CD8-positive, alpha-beta memory T cell (primary cell): ENCODE results near the gene ZSWIM3. TPM values are rescaled to one million over a fixed set of nuclear protein-coding genes. Genes with fewer than 3 reads are reported as not detected.

ENCODE experiments used
- CTCF ChIA-PET: fragments of 350-600 bp; sonication (Branson Sonifier 250); formaldehyde crosslinking; loops from one replicate; lab custom pipeline; 2021; ENCODE audit warnings: antibody characterized with exemption; lab: Charles Lee
- POLR2A ChIA-PET: fragments of 350-600 bp; sonication (Branson Sonifier 250); formaldehyde crosslinking; loops from one replicate; lab custom pipeline; 2021; ENCODE audit warnings: antibody characterized with exemption; lab: Charles Lee
- DNase-seq, 5 donors: peaks; one replicate each; pipeline versions ENCODE4 v3.0.0 to v3.0.0-alpha.2; 2020 to 2022; ENCODE audit warnings: mixed read lengths in 1 of 5
- H3K27ac ChIP-seq: one replicate; pipeline ENCODE4 v1.7.0; 2013; ENCODE audit warnings: low read depth, mild to moderate bottlenecking, low read length, moderate library complexity
- H3K27me3 ChIP-seq: 2 replicates; pipeline ENCODE4 v1.7.0; 2013; ENCODE audit warnings: low read length, mild to moderate bottlenecking; ENCODE audit not compliant: insufficient read depth, poor library complexity, severe bottlenecking
- H3K36me3 ChIP-seq: 2 replicates; pipeline ENCODE4 v1.7.0; 2013; ENCODE audit warnings: mild to moderate bottlenecking, low read length, moderate library complexity; ENCODE audit not compliant: insufficient read depth
- H3K4me1 ChIP-seq: 2 replicates; pipeline ENCODE4 v1.7.0; 2013; ENCODE audit warnings: mild to moderate bottlenecking, low read length, moderate library complexity; ENCODE audit not compliant: insufficient read depth
- H3K4me3 ChIP-seq: 2 replicates; pipeline ENCODE4 v1.7.0; 2013; ENCODE audit warnings: mild to moderate bottlenecking, low read length
- H3K9me3 ChIP-seq: 2 replicates; pipeline ENCODE4 v1.7.0; 2013; ENCODE audit warnings: mild to moderate bottlenecking, low read length
- H3K27ac Mint-ChIP-seq, 8 donors: one replicate each; pipeline ENCODE4 v1.8.0; 2020 to 2021; ENCODE audit warnings: mixed read lengths in 8 of 8, mild to moderate bottlenecking in 6 of 8, inconsistent platforms in 3 of 8, moderate library complexity in 3 of 8
- H3K27me3 Mint-ChIP-seq, 2 donors: one replicate each; pipeline ENCODE4 v1.8.0; 2020 to 2021; ENCODE audit warnings: mixed read lengths in 2 of 2, mild to moderate bottlenecking in 1 of 2, moderate library complexity in 1 of 2
- H3K36me3 Mint-ChIP-seq, 3 donors: one replicate each; pipeline ENCODE4 v1.8.0; 2020 to 2021; ENCODE audit warnings: mixed read lengths in 3 of 3, inconsistent platforms in 1 of 3, mild to moderate bottlenecking in 1 of 3
- H3K4me1 Mint-ChIP-seq, 3 donors: one replicate each; pipeline ENCODE4 v1.8.0; 2020 to 2021; ENCODE audit warnings: mixed read lengths in 3 of 3, inconsistent platforms in 1 of 3, mild to moderate bottlenecking in 1 of 3
- H3K4me3 Mint-ChIP-seq, 7 donors: one replicate each; pipeline ENCODE4 v1.8.0; 2020 to 2021; ENCODE audit warnings: mixed read lengths in 7 of 7, mild to moderate bottlenecking in 6 of 7, moderate library complexity in 4 of 7, inconsistent platforms in 2 of 7
- H3K9me3 Mint-ChIP-seq, 5 donors: one replicate each; pipeline ENCODE4 v1.8.0; 2020 to 2022; ENCODE audit warnings: mixed read lengths in 5 of 5, mild to moderate bottlenecking in 3 of 5, moderate library complexity in 2 of 5, inconsistent platforms in 1 of 5
- polyA plus RNA-seq: library from polyadenylated mRNA; unstranded; fragments of 300-500 nt; fragmentation: Illumina TruSeq; gene quantifications from one replicate; pipeline ENCODE4 v1.2.3, GENCODE V29; 2021
- total RNA-seq, 2 experiments: library from RNA; stranded (reverse); gene quantifications; one replicate each; pipeline ENCODE4 v1.2.3, GENCODE V29; 2021

ZSWIM3 gene
- total and polyA plus RNA-seq, 3 experiments from 2014 or later, result 2.0 to 6.5 (median 5.9) TPM

- H3K4me3 Mint-ChIP-seq, result peak overlapping the region in 6 of 7 donors; percentile 62 to 89 (median 81)
- H3K27ac Mint-ChIP-seq, result peak overlapping the region in 2 of 8 donors; percentile 43 to 58
- CTCF ChIA-PET, result interaction anchor here (1.6 kb wide), 1 partner anchor 10 kb away, joined by 4 read pairs; no protein-coding TSS in a partner anchor
- H3K4me1 Mint-ChIP-seq, result peaks cover 9 to 20% (median 17%) of the 10 kb centered on the region in 3 donors
- peak; percentile 15 to 59 (median 32) for DNase-seq
- POLR2A ChIA-PET, result interaction anchor here (1.1 to 1.6 kb wide), 3 partner anchors 10 to 47 kb away, joined by 3 to 4 read pairs (median 4); partner anchors contain the start of gene ZSWIM1
- peaks cover 0 to 3% of the 10 kb centered on the region in 2 donors for H3K27me3 Mint-ChIP-seq
- no peaks in the 10 kb centered on the region for H3K4me1 ChIP-seq
- H3K36me3 ChIP-seq, result no peaks in the 10 kb centered on the region
- H3K9me3 ChIP-seq, result no peaks in the 10 kb centered on the region
- H3K27ac ChIP-seq, result no peak overlapping the region
- H3K36me3 Mint-ChIP-seq, result peaks cover 0 to 1% (median 0%) of the 10 kb centered on the region in 3 donors
- H3K4me3 ChIP-seq, result peak overlapping the region; percentile 64
- no peaks in the 10 kb centered on the region for H3K9me3 Mint-ChIP-seq
- H3K27me3 ChIP-seq, result no peaks in the 10 kb centered on the region
Observed at GRCh38 chr20:45833883-45834796, 23.3 kb upstream of the ZSWIM3 start.

GRCh38 chr20:45834797-45835161 lies 22.6 kb upstream of the ZSWIM3 start:
- Mint-ChIP-seq H3K36me3 (peaks cover 0 to 1% (median under 1%) of the 10 kb centered on the region in 3 donors), H3K27ac (peak overlapping the region in 5 of 8 donors; percentile 29 to 80 (median 43)), H3K27me3 (peaks cover 0 to 3% of the 10 kb centered on the region in 2 donors), H3K9me3 (no peaks in the 10 kb centered on the region), H3K4me1 (peaks cover 9 to 20% (median 17%) of the 10 kb centered on the region in 3 donors), H3K4me3 (peak overlapping the region; percentile 32 to 88 (median 71))
- no peaks in the 10 kb centered on the region for H3K9me3 ChIP-seq
- no peak overlapping the region for H3K4me3 ChIP-seq
- ChIA-PET CTCF (interaction anchor here (1.6 kb wide), 1 partner anchor 10 kb away, joined by 4 read pairs; no protein-coding TSS in a partner anchor), POLR2A (interaction anchor here (1.1 to 1.6 kb wide), 2 partner anchors 11 to 21 kb away, joined by 3 to 4 read pairs; no protein-coding TSS in a partner anchor)
- no peak for DNase-seq
- H3K27ac ChIP-seq, result no peak overlapping the region
- H3K36me3 ChIP-seq, result no peaks in the 10 kb centered on the region
- no peaks in the 10 kb centered on the region for H3K4me1 ChIP-seq
- H3K27me3 ChIP-seq, result no peaks in the 10 kb centered on the region

- Mint-ChIP-seq H3K9me3 (no peaks in the 10 kb centered on the region), H3K4me1 (peaks cover 9 to 20% (median 17%) of the 10 kb centered on the region in 3 donors), H3K27ac (peak overlapping the region in 1 of 8 donors; percentile 80), H3K27me3 (peaks cover 0 to 2% of the 10 kb centered on the region in 2 donors), H3K4me3 (peak overlapping the region in 6 of 7 donors; percentile 32 to 77 (median 66)), H3K36me3 (peaks cover 0 to 5% (median 1%) of the 10 kb centered on the region in 3 donors)
- H3K9me3 ChIP-seq, result no peaks in the 10 kb centered on the region
- H3K4me3 ChIP-seq, result no peak overlapping the region
- no peaks in the 10 kb centered on the region for H3K36me3 ChIP-seq
- ChIA-PET POLR2A (no interaction called here), CTCF (no interaction called here)
- no peaks in the 10 kb centered on the region for H3K4me1 ChIP-seq
- H3K27ac ChIP-seq, result no peak overlapping the region
- DNase-seq, result no peak
- no peaks in the 10 kb centered on the region for H3K27me3 ChIP-seq
Observed at GRCh38 chr20:45835329-45835765, 22.1 kb upstream of the ZSWIM3 start.

GRCh38 chr20:45835825-45836224 lies 21.6 kb upstream of the ZSWIM3 start:
- no peaks in the 10 kb centered on the region for H3K9me3 Mint-ChIP-seq
- H3K27ac Mint-ChIP-seq, result no peak overlapping the region
- POLR2A ChIA-PET, result no interaction called here
- H3K27me3 Mint-ChIP-seq, result no peaks in the 10 kb centered on the region
- no peaks in the 10 kb centered on the region for H3K9me3 ChIP-seq
- peaks cover 9 to 20% (median 17%) of the 10 kb centered on the region in 3 donors for H3K4me1 Mint-ChIP-seq
- no peak overlapping the region for H3K4me3 ChIP-seq
- peak overlapping the region in 6 of 7 donors; percentile 32 to 77 (median 66) for H3K4me3 Mint-ChIP-seq
- H3K27ac ChIP-seq, result no peak overlapping the region
- H3K36me3 ChIP-seq, result no peaks in the 10 kb centered on the region
- DNase-seq, result no peak
- CTCF ChIA-PET, result no interaction called here
- H3K4me1 ChIP-seq, result no peaks in the 10 kb centered on the region
- H3K36me3 Mint-ChIP-seq, result peaks cover 0 to 5% (median 1%) of the 10 kb centered on the region in 3 donors
- H3K27me3 ChIP-seq, result no peaks in the 10 kb centered on the region

- CTCF ChIA-PET, result interaction anchor here (0.9 kb wide), 1 partner anchor 13 kb away, joined by 3 read pairs; no protein-coding TSS in a partner anchor
- no peaks in the 10 kb centered on the region for H3K4me1 ChIP-seq
- no peaks in the 10 kb centered on the region for H3K9me3 Mint-ChIP-seq
Observed at GRCh38 chr20:45836841-45837240, 20.6 kb upstream of the ZSWIM3 start.

GRCh38 chr20:45840700-45841198 lies 16.7 kb upstream of the ZSWIM3 start:
- Histone ChIP-seq H3K4me3 (no peak overlapping the region), H3K4me1 (no peaks in the 10 kb centered on the region), H3K27me3 (no peaks in the 10 kb centered on the region), H3K36me3 (peaks cover 24% of the 10 kb centered on the region), H3K9me3 (no peaks in the 10 kb centered on the region), H3K27ac (no peak overlapping the region)
- ChIA-PET CTCF (interaction anchor here (1.0 to 1.5 kb wide), 2 partner anchors 12 to 129 kb away, joined by 3 to 5 read pairs; no protein-coding TSS in a partner anchor), POLR2A (no interaction called here)
- H3K27ac Mint-ChIP-seq, result no peak overlapping the region
- no peak overlapping the region for H3K4me3 Mint-ChIP-seq
- no peaks in the 10 kb centered on the region for H3K9me3 Mint-ChIP-seq
- DNase-seq, result no peak
- H3K27me3 Mint-ChIP-seq, result no peaks in the 10 kb centered on the region
- H3K36me3 Mint-ChIP-seq, result peaks cover 0 to 47% (median 4%) of the 10 kb centered on the region in 3 donors
- peaks cover 0 to 9% (median 5%) of the 10 kb centered on the region in 3 donors for H3K4me1 Mint-ChIP-seq

More at GRCh38 chr20:45836841-45837240, 20.6 kb upstream of the ZSWIM3 start:
- Mint-ChIP-seq H3K36me3 (peaks cover 0 to 13% (median 1%) of the 10 kb centered on the region in 3 donors), H3K4me1 (peaks cover 9 to 20% (median 17%) of the 10 kb centered on the region in 3 donors), H3K27ac (peak overlapping the region in 2 of 8 donors; percentile 6 to 18), H3K4me3 (peak overlapping the region in 1 of 7 donors; percentile 46), H3K27me3 (no peaks in the 10 kb centered on the region)
- Histone ChIP-seq H3K27ac (no peak overlapping the region), H3K36me3 (no peaks in the 10 kb centered on the region), H3K4me3 (no peak overlapping the region), H3K9me3 (no peaks in the 10 kb centered on the region), H3K27me3 (no peaks in the 10 kb centered on the region)
- DNase-seq, result no peak
- POLR2A ChIA-PET, result interaction anchor here (0.7 kb wide), 1 partner anchor 132 kb away, joined by 3 read pairs; no protein-coding TSS in a partner anchor

- Histone ChIP-seq H3K36me3 (peaks cover 32% of the 10 kb centered on the region), H3K27ac (no peak overlapping the region), H3K4me1 (no peaks in the 10 kb centered on the region), H3K9me3 (no peaks in the 10 kb centered on the region), H3K27me3 (no peaks in the 10 kb centered on the region), H3K4me3 (no peak overlapping the region)
- Mint-ChIP-seq H3K27ac (no peak overlapping the region), H3K4me3 (no peak overlapping the region), H3K9me3 (no peaks in the 10 kb centered on the region), H3K27me3 (no peaks in the 10 kb centered on the region), H3K4me1 (peaks cover 0 to 9% (median 5%) of the 10 kb centered on the region in 3 donors), H3K36me3 (peaks cover 0 to 56% (median 4%) of the 10 kb centered on the region in 3 donors)
- ChIA-PET CTCF (interaction anchor here (1.0 kb wide), 2 partner anchors 13 to 72 kb away, joined by 3 read pairs; no protein-coding TSS in a partner anchor), POLR2A (no interaction called here)
- no peak for DNase-seq
Observed at GRCh38 chr20:45841407-45842129, 15.8 kb upstream of the ZSWIM3 start.
